A673 (cell line): ENCODE data around the gene COQ8B. TPM values are rescaled to one million over a fixed set of nuclear protein-coding genes. Genes with fewer than 3 reads are reported as not detected.

Experiments used
- BruUV-seq: library from RNA; stranded (reverse); fragments of 400-500 nt; replicated peaks from 2 replicates; lab custom pipeline; 2021; lab: Mats Ljungman, UMichigan
- CTCF ChIA-PET: fragments of 300-600 bp; sonication (Branson Sonifier 250); formaldehyde crosslinking; loops from one replicate; lab custom pipeline; 2022; ENCODE audit warnings: antibody characterized with exemption; lab: Charles Lee
- POLR2A ChIA-PET: fragments of 300-600 bp; sonication (Branson Sonifier 250); formaldehyde crosslinking; loops from one replicate; lab custom pipeline; 2022; ENCODE audit warnings: antibody characterized with exemption; ENCODE audit not compliant: low non-redundant PET; lab: Charles Lee
- DNase-seq: peaks from one replicate; pipeline ENCODE4 v3.0.0-alpha.2; 2015; ENCODE audit warnings: low spot score
- H3K27ac ChIP-seq: fragments of 200-600 bp; sonication (generic); 2 replicates; pipeline ENCODE4 v1.5.1; 2016; ENCODE audit warnings: mixed run types, low read depth, mild to moderate bottlenecking, mixed read lengths, antibody characterized with exemption, low read length; ENCODE audit not compliant: poor library complexity, severe bottlenecking
- H3K27me3 ChIP-seq: fragments of 200-600 bp; sonication (generic); replicated peaks from 2 replicates; pipeline ENCODE4 v1.6.1; 2017; ENCODE audit warnings: mixed run types, low read depth, mild to moderate bottlenecking, mixed read lengths, antibody characterized with exemption, low read length; ENCODE audit not compliant: insufficient read depth, poor library complexity
- H3K36me3 ChIP-seq: fragments of 200-600 bp; sonication (generic); 2 replicates; pipeline ENCODE4 v1.6.1; 2016; ENCODE audit warnings: mixed run types, mild to moderate bottlenecking, mixed read lengths, antibody characterized with exemption, low read length; ENCODE audit not compliant: insufficient read depth, poor library complexity, severe bottlenecking
- H3K4me1 ChIP-seq: fragments of 200-600 bp; sonication (generic); 2 replicates; pipeline ENCODE4 v1.6.1; 2017; ENCODE audit warnings: mixed run types, mild to moderate bottlenecking, mixed read lengths, antibody characterized with exemption, low read length; ENCODE audit not compliant: insufficient read depth, poor library complexity, severe bottlenecking
- H3K4me3 ChIP-seq: fragments of 200-600 bp; sonication (generic); 2 replicates; pipeline ENCODE4 v1.5.1; 2016; ENCODE audit warnings: low read depth, mixed run types, mild to moderate bottlenecking, mixed read lengths, low read length; ENCODE audit not compliant: poor library complexity, severe bottlenecking
- H3K9me3 ChIP-seq: fragments of 200-600 bp; sonication (generic); 2 replicates; pipeline ENCODE4 v1.6.1; 2016; ENCODE audit warnings: mixed run types, low read depth, mild to moderate bottlenecking, mixed read lengths, antibody characterized with exemption, low read length; ENCODE audit not compliant: poor library complexity, severe bottlenecking
- CTCF ChIP-seq: fragments of 300-800, 200-600 bp; sonication (generic); conservative IDR thresholded peaks from 2 replicates; pipeline ENCODE4 v1.5.1; 2017; ENCODE audit warnings: low read depth, mild to moderate bottlenecking, antibody characterized with exemption, low read length, moderate library complexity, mixed read lengths
- EZH2 ChIP-seq: fragments of 200-600 bp; sonication (generic); IDR thresholded peaks from 2 replicates; pipeline ENCODE4 v1.6.1; 2017; ENCODE audit warnings: borderline replicate concordance, low read depth, mild to moderate bottlenecking, mixed read lengths, antibody characterized with exemption, low read length; ENCODE audit not compliant: poor library complexity, severe bottlenecking
- intact Hi-C: fragments of 100-400 bp; cut with micrococcal nuclease; formaldehyde crosslinking; loops from one replicate; pipeline ENCODE4 v1.10.0; 2022; ENCODE audit not compliant: unreplicated experiment
- total RNA-seq: library from RNA; stranded (reverse); gene quantifications from 2 replicates; pipeline ENCODE4 v1.2.3, GENCODE V29; 2021

COQ8B gene
- total RNA-seq, 1 experiment from 2014 or later = 34.1 TPM

GRCh38 chr19:40687525-40688016 is 29.1 kb downstream of the COQ8B start:
- POLR2A ChIA-PET = interaction anchor here (0.5 kb wide), 1 partner anchor 82 kb away, joined by 3 read pairs; no protein-coding TSS in a partner anchor

GRCh38 chr19:40686882-40687524 is 29.7 kb downstream of the COQ8B start:
- Histone ChIP-seq H3K27ac (no peak overlapping the region), H3K27me3 (no peaks in the 10 kb centered on the region), H3K4me3 (no peak overlapping the region), H3K36me3 (peaks cover 11% of the 10 kb centered on the region), H3K9me3 (no peaks in the 10 kb centered on the region), H3K4me1 (peaks cover 17% of the 10 kb centered on the region)
- BruUV-seq = no TSS peak
- DNase-seq = no peak
- intact Hi-C loops = no loop called here
- ChIA-PET POLR2A (interaction anchor here (0.5 kb wide), 1 partner anchor 81 kb away, joined by 3 read pairs; no protein-coding TSS in a partner anchor), CTCF (no interaction called here)
- no peak for TF ChIP-seq EZH2
- no peak for TF ChIP-seq CTCF

More at GRCh38 chr19:40687525-40688016, 29.1 kb downstream of the COQ8B start:
- CTCF ChIA-PET = no interaction called here
- H3K36me3 ChIP-seq = peaks cover 7% of the 10 kb centered on the region
- H3K4me3 ChIP-seq = no peak overlapping the region
- H3K9me3 ChIP-seq = no peaks in the 10 kb centered on the region
- TF ChIP-seq CTCF (no peak), EZH2 (no peak)
- H3K27me3 ChIP-seq = no peaks in the 10 kb centered on the region
- H3K27ac ChIP-seq = no peak overlapping the region
- no TSS peak for BruUV-seq
- peaks cover 17% of the 10 kb centered on the region for H3K4me1 ChIP-seq
- DNase-seq = no peak
- intact Hi-C loops = no loop called here

GRCh38 chr19:40685563-40685962 is 31.1 kb downstream of the COQ8B start:
- no peak overlapping the region for H3K27ac ChIP-seq
- CTCF ChIA-PET = no interaction called here
- no peak for DNase-seq
- H3K4me3 ChIP-seq = no peak overlapping the region
- H3K4me1 ChIP-seq = peaks cover 7% of the 10 kb centered on the region
- no peaks in the 10 kb centered on the region for H3K27me3 ChIP-seq
- BruUV-seq = no TSS peak
- intact Hi-C loops = no loop called here
- no peaks in the 10 kb centered on the region for H3K9me3 ChIP-seq
- TF ChIP-seq CTCF = no peak
- no peak for TF ChIP-seq EZH2
- peaks cover 20% of the 10 kb centered on the region for H3K36me3 ChIP-seq
- POLR2A ChIA-PET = no interaction called here
